ENCODE results near the gene CNOT6L.

DNA sequence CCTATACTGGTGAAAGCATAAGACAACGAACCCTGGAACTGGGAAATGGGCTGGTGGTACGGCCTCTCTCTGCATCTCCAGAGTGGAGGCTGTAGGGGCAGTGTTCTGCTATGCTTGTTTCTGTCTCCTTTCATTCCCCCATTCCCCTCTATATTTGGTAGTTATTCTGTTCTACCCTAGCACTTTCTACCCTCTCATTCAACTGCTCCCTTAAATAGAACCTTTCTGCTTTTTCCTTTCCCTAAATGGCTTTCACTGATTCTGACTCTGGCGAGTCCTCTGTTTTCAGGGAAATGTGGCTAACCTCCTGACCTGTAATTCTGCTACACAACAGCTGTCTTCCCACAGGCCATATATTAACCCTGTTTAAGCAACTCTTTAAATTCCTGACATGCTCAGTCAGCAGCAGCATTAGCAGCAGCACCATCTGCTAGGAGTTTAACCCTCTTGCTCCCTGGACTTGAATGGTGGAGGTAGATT is 119.4 kb downstream of the CNOT6L start:
- no peak for TF ChIP-seq POLR2A (IDR thresholded peaks at IDR 0.05)
- TF ChIP-seq, protein P1, sequence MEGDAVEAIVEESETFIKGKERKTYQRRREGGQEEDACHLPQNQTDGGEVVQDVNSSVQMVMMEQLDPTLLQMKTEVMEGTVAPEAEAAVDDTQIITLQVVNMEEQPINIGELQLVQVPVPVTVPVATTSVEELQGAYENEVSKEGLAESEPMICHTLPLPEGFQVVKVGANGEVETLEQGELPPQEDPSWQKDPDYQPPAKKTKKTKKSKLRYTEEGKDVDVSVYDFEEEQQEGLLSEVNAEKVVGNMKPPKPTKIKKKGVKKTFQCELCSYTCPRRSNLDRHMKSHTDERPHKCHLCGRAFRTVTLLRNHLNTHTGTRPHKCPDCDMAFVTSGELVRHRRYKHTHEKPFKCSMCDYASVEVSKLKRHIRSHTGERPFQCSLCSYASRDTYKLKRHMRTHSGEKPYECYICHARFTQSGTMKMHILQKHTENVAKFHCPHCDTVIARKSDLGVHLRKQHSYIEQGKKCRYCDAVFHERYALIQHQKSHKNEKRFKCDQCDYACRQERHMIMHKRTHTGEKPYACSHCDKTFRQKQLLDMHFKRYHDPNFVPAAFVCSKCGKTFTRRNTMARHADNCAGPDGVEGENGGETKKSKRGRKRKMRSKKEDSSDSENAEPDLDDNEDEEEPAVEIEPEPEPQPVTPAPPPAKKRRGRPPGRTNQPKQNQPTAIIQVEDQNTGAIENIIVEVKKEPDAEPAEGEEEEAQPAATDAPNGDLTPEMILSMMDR (IDR thresholded peaks at IDR 0.05) = no peak
